HepG2 (cell line): ENCODE measurements around the gene ALKBH2. TPM values are rescaled to one million over a fixed set of nuclear protein-coding genes. Genes with fewer than 3 reads are reported as not detected.

ENCODE experiments used
- CHD4 ChIP-seq: fragments of 200-600 bp; sonication (generic); IDR thresholded peaks from 2 replicates; pipeline ENCODE4 v1.7.0; 2017; ENCODE audit warnings: mild to moderate bottlenecking, low read length, borderline replicate concordance
- ELF4 ChIP-seq: sonication (generic); formaldehyde crosslinking; IDR thresholded peaks from 2 replicates; pipeline ENCODE4 v1.5.0; 2020; ENCODE audit warnings: missing genetic modification reagents, mild to moderate bottlenecking, moderate library complexity, borderline replicate concordance
- FOSL1 ChIP-seq: sonication (generic); formaldehyde crosslinking; IDR thresholded peaks from 2 replicates; pipeline ENCODE4 v1.9.0; 2021; ENCODE audit warnings: missing genetic modification reagents, borderline replicate concordance
- ZBTB42 ChIP-seq: sonication (generic); formaldehyde crosslinking; IDR thresholded peaks from 2 replicates; pipeline ENCODE4 v1.5.0; 2020; ENCODE audit warnings: mild to moderate bottlenecking, missing genetic modification reagents
- ZNF205 ChIP-seq: IDR thresholded peaks from 2 replicates; pipeline ENCODE4 v1.6.1; 2018; ENCODE audit warnings: missing biosample characterization, missing genetic modification reagents
- ZNF44 ChIP-seq: sonication (generic); formaldehyde crosslinking; IDR thresholded peaks from 2 replicates; pipeline ENCODE4 v1.5.1; 2020; ENCODE audit warnings: mild to moderate bottlenecking, missing genetic modification reagents
- ZNF615 ChIP-seq: sonication (generic); formaldehyde crosslinking; IDR thresholded peaks from 2 replicates; pipeline ENCODE4 v1.5.0; 2020; ENCODE audit warnings: mild to moderate bottlenecking, missing genetic modification reagents, borderline replicate concordance
- ZNF746 ChIP-seq: sonication (generic); formaldehyde crosslinking; IDR thresholded peaks from 2 replicates; pipeline ENCODE4 v1.8.0; 2022; ENCODE audit warnings: mild to moderate bottlenecking, missing genetic modification reagents
- ZSCAN20 ChIP-seq: sonication (generic); formaldehyde crosslinking; IDR thresholded peaks from 2 replicates; pipeline ENCODE4 v1.4.0; 2020; ENCODE audit warnings: missing genetic modification reagents, mild to moderate bottlenecking, borderline replicate concordance
- polyA plus RNA-seq, 8 experiments: library from polyadenylated mRNA; depleted of rRNA in 3 of 8; stranded (reverse) in 7 of 8; unstranded in 1 of 8; fragments of >200 nt; fragmentation: Illumina TruSeq in 4 of 8; extraction: Trizol in 4 of 8; gene quantifications; 2 replicates each; pipeline versions ENCODE4 v1.2.1 to v1.2.3, GENCODE V29; 2011 to 2016; ENCODE audit warnings: low read depth in 4 of 8, missing spikeins in 1 of 8, mixed read lengths in 1 of 8; ENCODE audit not compliant: insufficient read depth in 1 of 8
- total RNA-seq, 5 experiments: library from RNA; depleted of rRNA; stranded (reverse); fragments of >200 nt; fragmentation: Illumina TruSeq; extraction: Trizol; gene quantifications; 2 replicates each; pipeline ENCODE4 v1.2.3, GENCODE V29; 2016; ENCODE audit warnings: low read depth in 1 of 5
- TF ChIP-seq, protein P1 (sequence below): sonication (generic); formaldehyde crosslinking; IDR thresholded peaks from 2 replicates; pipeline ENCODE4 v1.4.0; 2020; ENCODE audit warnings: missing genetic modification reagents
- TF ChIP-seq, protein P2 (sequence below): sonication (generic); formaldehyde crosslinking; IDR thresholded peaks from 2 replicates; pipeline ENCODE4 v1.5.1; 2020; ENCODE audit warnings: missing genetic modification reagents, mild to moderate bottlenecking, borderline replicate concordance
- TF ChIP-seq, protein P3 (sequence below): IDR thresholded peaks from 2 replicates; pipeline ENCODE4 v1.6.1; 2016; ENCODE audit warnings: control low read depth

Gene ALKBH2
- total and polyA plus RNA-seq, 2 of the 13 experiments (the other 11 are each of a cell fraction or from before 2014, with no cell fraction given) = 21.0 to 40.5 TPM

DNA sequence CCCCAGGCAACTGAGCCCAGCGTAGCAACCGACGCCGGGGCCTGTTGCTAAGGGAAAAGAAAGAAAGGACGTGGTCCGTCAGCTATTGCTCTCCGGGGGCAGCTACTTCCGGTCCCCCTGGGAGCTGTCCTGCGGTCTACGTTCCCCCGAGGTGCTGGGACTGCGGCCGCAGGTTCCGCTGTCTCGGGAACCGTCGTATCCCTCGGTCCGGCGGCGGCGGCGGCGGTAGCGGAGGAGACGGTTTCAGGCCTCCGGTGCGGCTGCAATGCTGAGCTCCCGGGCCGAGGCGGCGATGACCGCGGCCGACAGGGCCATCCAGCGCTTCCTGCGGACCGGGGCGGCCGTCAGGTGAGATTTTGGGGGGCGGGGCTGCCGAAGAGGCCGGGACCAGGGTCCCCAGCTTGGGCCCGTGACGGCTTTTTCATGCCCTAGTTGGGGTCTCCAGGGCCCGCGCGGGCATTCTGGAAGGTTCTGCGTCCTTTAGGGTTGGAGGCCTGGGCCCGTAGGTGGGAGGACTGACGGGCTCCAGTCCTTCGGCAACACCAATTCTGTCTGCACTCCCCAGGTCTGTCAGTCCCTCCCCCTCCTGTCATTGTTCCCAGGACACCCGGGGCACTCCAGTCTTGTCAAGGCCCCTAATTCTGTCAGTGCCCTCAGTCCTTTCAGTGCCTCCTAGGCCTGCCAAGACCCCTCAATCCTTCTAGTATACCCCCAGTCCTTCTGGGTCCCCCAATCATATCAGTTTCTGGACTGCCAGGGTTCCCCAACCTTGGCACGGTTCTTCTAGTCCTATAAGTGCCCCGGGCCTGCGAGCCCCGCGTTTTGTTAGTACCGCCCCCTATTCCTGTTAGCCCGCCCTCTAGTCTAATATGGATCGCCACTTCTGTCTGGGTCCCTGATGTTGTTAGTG, 40.6 kb downstream of the ALKBH2 start, which contains the start of gene USP30 (continued):
- TF ChIP-seq ZNF615 (CRISPR knock-in tag) (no peak), ZNF44 (CRISPR knock-in tag) (peak; percentile 95; the same call in 1 of the 2 replicates), ZNF746 (CRISPR knock-in tag) (no peak), FOSL1 (no peak), CHD4 (no peak), ZNF205 (peak; percentile 93), ELF4 (0 out of 2 replicates have a peak, but pooled peaks have one; percentile 17), ZSCAN20 (no peak), ZBTB42 (CRISPR knock-in tag) (no peak)
- TF ChIP-seq, protein P1, sequence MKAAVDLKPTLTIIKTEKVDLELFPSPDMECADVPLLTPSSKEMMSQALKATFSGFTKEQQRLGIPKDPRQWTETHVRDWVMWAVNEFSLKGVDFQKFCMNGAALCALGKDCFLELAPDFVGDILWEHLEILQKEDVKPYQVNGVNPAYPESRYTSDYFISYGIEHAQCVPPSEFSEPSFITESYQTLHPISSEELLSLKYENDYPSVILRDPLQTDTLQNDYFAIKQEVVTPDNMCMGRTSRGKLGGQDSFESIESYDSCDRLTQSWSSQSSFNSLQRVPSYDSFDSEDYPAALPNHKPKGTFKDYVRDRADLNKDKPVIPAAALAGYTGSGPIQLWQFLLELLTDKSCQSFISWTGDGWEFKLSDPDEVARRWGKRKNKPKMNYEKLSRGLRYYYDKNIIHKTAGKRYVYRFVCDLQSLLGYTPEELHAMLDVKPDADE = no peak
- TF ChIP-seq, protein P2, sequence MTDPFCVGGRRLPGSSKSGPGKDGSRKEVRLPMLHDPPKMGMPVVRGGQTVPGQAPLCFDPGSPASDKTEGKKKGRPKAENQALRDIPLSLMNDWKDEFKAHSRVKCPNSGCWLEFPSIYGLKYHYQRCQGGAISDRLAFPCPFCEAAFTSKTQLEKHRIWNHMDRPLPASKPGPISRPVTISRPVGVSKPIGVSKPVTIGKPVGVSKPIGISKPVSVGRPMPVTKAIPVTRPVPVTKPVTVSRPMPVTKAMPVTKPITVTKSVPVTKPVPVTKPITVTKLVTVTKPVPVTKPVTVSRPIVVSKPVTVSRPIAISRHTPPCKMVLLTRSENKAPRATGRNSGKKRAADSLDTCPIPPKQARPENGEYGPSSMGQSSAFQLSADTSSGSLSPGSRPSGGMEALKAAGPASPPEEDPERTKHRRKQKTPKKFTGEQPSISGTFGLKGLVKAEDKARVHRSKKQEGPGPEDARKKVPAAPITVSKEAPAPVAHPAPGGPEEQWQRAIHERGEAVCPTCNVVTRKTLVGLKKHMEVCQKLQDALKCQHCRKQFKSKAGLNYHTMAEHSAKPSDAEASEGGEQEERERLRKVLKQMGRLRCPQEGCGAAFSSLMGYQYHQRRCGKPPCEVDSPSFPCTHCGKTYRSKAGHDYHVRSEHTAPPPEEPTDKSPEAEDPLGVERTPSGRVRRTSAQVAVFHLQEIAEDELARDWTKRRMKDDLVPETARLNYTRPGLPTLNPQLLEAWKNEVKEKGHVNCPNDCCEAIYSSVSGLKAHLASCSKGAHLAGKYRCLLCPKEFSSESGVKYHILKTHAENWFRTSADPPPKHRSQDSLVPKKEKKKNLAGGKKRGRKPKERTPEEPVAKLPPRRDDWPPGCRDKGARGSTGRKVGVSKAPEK = no peak
- TF ChIP-seq, protein P3, sequence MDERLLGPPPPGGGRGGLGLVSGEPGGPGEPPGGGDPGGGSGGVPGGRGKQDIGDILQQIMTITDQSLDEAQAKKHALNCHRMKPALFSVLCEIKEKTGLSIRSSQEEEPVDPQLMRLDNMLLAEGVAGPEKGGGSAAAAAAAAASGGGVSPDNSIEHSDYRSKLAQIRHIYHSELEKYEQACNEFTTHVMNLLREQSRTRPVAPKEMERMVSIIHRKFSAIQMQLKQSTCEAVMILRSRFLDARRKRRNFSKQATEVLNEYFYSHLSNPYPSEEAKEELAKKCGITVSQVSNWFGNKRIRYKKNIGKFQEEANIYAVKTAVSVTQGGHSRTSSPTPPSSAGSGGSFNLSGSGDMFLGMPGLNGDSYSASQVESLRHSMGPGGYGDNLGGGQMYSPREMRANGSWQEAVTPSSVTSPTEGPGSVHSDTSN (CRISPR knock-in tag) = no peak
